Glomerular endothelial cell (primary cell): ENCODE results near the gene SIGLEC7. TPM values are rescaled to one million over a fixed set of nuclear protein-coding genes. Genes with fewer than 3 reads are reported as not detected.
"Not testable (repeated sequence)": the region's sequence is repeated elsewhere in the genome, so short reads cannot be mapped to it uniquely, and the experiment has no call there.

Experiments used
- DNase-seq: peaks from one replicate; pipeline ENCODE4 v3.0.0-alpha.2; 2011; ENCODE audit warnings: low read depth, low spot score; ENCODE audit errors: extremely low read depth
- total RNA-seq: library from RNA; depleted of rRNA; stranded (reverse); fragments of >200 nt; gene quantifications from 2 replicates; pipeline ENCODE4 v1.2.3, GENCODE V29; 2015

Gene SIGLEC7
- total RNA-seq, 1 donor from 2014 or later, result not detected

GRCh38 chr19:51166846-51167490 is 24.9 kb downstream of the SIGLEC7 start:
- no peak for DNase-seq

DNA sequence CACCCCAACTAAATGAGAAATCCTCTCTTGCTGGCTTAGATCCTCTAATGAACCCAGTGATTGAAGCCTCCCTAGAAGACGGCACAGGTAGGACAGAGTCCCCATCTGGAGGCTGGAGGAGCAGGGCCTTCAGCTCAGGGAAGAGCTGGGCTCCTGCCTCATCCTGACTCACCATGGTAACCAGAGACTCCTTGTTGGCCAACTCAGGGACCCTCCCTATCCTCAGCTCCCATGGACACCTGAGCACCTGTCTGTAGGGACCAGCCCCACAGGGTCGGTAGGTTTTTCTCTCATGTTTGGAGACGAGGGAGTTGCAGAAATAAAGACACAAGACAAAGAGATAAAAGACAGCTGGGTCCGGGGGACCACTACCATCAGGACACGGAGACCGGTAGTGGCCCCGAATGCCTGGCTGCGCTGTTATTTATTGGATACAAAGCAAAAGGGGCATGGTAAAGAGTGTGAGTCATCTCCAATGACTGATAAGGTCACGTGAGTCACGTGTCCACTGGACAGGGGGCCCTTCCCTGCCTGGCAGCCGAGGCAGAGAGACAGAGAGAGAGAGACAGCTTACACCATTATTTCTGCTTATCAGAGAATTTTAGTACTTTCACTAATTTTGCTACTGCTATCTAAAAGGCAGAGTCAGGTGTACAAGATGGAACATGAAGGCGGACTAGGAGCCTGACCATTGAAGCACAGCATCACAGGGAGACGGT is 26.6 kb downstream of the SIGLEC7 start:
- no peak for DNase-seq

DNA sequence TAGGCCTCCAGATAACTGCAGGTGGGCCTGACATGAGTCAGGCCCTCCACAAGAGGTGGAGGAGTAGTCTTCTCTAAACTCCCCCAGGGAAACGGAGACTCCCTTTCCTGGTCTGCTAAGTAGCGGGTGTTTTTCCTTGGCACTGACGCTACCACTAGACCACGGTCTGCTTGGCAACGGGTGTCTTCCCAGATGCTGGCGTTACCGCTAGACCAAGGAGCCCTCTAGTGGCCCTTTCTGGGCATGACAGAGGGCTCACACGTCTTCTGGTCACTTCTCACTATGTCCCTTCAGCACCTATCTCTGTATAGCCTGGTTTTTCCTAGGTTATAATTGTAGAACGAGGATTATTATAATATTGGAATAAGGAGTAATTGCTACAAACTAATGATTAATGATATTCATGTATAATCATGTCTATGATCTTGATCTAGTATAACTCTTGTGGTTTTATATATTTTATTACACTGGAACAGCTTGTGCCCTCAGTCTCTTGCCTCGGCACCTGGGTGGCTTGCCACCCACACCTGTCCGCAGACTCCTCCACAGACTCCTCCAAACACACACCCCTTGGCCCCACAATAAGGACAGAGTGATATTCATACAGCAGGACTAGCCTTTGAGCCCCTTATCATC is 27.3 kb downstream of the SIGLEC7 start:
- DNase-seq, result not testable (repeated sequence)

- DNase-seq, result no peak
Measured at GRCh38 chr19:51172223-51172622, 30.1 kb downstream of the SIGLEC7 start.

DNA sequence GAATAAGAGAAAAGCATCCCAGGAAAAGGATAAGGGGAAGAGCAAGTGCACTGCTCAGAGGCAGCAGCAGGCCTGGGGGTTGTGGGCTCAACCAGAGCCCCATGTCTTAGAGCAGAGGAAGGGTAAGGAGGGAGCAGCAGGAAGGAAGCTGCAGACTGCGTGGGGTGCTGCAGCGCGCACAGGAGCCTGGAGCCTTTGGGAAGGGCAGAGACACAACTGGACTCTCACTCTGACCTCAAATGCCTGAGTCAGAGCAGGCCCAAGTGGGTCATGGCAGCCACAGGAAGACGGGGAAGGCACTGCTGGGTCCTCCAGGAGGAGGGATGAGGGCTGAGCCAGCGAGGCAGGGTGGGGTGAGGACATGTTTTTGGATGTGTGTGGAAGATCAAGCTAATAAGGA is 31.6 kb downstream of the SIGLEC7 start:
- no peak for DNase-seq

DNA sequence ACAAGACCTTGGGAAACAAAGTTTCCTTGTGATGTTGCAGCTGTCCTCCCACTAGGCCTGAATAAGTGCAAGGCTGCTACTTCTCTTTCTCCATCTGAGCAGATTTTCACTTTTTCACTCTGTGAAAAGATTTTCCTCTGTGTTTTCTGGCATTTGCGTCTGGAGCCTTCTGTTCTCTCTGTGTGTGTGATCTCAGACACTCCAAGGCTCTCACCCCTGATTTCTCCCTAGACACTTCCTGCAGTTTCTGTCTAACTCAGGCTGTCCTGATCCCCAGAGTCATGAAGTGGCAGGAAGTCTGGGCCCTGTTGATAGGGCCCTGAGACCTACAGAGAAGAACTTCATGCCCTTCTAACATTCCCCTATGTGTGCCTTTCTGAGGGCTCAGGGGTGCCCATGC is 37.2 kb downstream of the SIGLEC7 start:
- DNase-seq, result no peak

GRCh38 chr19:51181377-51181912 is 39.3 kb downstream of the SIGLEC7 start:
- DNase-seq, result no peak

DNA sequence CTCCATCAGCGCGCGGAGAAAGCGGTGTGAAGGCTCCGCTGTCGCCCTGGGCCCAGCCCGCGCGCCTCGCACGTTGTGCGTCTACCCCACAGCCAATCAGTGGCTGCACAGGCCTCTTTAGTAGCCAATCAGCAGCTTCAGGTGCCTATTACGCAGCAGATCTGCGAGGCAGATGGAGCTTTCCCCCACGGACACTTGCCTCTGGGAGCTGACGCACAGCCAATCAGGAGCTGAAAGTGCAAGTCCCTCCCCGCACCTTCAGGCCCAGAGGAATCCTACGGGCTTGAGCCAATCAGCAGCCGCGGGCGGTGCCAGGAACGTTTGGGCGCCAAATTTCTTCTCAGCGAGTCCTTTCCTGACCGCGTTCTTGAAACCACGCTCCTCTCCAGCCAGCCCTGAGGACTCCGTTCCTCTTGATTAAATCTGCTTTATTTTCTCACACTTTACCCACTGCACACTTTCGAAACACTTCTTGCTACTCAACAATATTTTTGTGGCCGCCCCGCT is 39.9 kb downstream of the SIGLEC7 start:
- DNase-seq, result no peak

DNA sequence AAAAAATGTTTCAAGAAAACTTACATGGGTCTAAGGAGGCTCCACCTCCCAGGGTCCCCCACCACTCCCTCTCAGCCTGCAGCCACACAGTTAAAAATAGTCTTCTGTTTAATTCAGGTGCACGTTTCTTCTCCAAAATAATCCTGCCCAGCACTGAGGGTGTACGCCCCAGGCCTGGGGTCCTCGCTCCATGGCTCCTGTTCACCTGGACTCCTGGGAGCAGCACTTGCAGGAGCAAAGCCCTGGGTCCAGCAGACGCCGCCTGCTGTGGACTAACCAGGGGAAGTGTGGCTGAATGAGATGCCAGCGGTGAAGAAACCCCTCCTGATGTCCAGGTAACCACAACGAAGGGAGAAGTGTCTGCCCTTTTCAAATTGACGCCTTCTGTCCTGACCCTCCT is 41.5 kb downstream of the SIGLEC7 start:
- no peak for DNase-seq

- DNase-seq, result no peak
Measured at GRCh38 chr19:51185069-51185867, 43.2 kb downstream of the SIGLEC7 start.

DNA sequence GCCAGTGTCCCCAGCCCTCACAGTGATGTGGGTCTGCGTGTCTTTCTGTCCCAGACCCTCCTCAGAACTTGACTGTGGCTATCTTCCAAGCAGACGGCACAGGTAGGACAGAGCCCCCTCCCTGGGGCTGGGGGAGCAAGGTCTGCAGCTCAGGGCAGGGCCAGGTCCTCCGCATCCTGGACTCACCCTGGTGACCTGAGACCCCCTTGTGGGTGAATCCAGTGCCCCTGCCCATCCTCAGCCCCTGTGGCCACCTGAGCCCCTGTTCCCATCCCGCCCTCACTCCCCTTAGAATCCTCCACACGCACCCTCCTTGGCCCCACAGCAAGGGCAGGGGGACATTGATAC is 43.7 kb downstream of the SIGLEC7 start:
- no peak for DNase-seq

DNA sequence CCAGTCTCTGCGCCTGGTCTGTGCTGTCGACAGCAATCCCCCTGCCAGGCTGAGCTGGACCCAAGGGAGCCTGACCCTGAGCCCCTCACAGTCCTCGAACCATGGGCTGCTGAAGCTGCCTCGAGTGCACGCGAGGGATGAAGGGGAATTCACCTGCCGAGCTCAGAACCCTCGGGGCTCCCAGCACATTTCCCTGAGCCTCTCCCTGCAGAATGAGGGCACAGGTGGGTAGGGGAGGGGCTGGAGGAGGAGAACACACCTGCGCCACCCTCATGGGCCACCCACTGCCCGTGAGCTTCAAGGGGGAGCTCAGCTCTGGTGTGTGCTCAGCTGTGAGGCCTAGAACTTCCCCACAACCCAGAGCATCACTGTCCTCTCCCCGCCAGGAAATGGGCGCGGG is 44.2 kb downstream of the SIGLEC7 start:
- DNase-seq, result no peak

DNA sequence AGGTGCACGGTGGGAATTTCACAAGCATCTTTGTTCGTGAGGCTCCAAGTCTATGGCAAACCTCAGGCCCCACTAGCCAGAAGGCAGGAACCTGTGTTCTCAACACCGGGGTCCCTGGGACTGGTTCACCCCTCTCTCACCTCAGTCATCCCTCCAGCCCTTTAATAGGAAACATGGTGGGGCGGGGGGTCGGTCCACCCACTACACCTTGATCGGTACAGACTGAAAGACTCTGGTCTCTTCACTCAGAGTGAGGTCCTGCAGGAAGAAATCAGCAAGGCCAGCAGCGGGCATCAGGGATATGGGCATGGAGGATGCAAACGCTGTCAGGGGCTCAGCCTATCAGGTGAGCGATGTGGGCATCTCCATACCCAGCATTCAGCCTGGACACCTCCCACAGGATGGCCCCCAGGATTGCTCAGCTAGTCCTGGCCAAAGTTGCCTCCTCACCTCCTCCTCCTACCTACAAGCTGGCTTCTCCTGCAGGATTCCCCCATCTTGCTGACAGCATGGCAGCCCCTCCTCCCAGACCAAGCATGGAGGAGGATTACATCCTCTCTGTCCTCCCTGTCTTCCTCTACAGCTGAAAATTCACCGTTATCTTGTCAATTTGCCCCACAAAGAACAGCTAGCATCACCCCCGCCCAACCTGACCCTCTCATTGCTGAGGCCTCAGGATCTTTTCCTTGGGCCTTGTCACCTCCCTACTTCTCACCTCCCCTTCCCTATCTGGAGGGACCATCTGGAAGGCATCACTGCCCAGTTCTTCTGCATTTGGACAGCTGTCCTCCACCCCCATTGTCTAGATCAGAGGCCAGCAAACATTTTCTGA is 45.5 kb downstream of the SIGLEC7 start:
- no peak for DNase-seq

- no peak for DNase-seq
Measured at GRCh38 chr19:51188227-51188559, 46.1 kb downstream of the SIGLEC7 start.

- DNase-seq, result no peak
Measured at GRCh38 chr19:51192689-51193088, 50.6 kb downstream of the SIGLEC7 start.

GRCh38 chr19:51194527-51195315 is 52.6 kb downstream of the SIGLEC7 start:
- DNase-seq, result no peak

DNA sequence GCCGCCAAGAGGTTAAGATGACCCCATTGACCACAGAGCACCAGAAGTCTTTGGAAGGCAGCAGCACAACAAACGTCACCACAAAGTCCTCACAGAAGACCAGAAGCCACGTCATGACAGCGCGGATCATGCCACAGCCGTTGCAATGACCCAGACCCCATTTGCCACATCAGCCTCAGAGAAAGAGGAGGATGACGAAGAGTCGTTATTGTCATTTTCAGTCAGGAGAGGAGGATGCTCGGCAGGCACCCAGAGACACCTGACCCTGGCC is 53.1 kb downstream of the SIGLEC7 start:
- DNase-seq, result no peak

- DNase-seq, result no peak
Measured at GRCh38 chr19:51195616-51196015, 53.5 kb downstream of the SIGLEC7 start.

- DNase-seq, result no peak
Measured at GRCh38 chr19:51196181-51196580, 54.1 kb downstream of the SIGLEC7 start.

DNA sequence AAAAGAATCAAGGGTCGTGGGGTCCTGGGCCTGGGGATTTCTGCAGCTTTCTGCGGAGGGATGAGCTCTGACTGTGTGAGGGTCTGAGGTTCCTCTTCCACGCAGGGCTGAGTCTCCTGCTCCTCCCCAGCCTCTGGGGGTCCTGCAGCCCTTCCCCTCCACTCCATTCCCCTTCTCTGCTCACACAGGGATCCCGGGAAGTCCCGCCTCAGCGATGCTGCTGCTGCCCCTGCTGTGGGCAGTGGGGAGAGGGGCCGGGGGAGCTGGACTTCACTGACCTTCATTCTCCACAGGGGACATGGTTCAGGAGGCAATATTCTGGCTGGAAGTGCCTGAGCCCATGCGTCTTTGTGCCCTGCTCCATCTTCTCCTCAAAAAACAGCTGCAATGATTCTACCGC is 56.5 kb downstream of the SIGLEC7 start:
- DNase-seq, result no peak
